ENCODE data around the gene LFNG. TPM values are rescaled to one million over a fixed set of nuclear protein-coding genes. Genes with fewer than 3 reads are reported as not detected.
"Not testable (repeated sequence)": the region's sequence is repeated elsewhere in the genome, so short reads cannot be mapped to it uniquely, and the experiment has no call there.

Gene LFNG
- total RNA-seq, 2 donors from 2014 or later = 16.0 to 47.2 TPM

- no peak for TF ChIP-seq CTCF (conservative IDR thresholded peaks at IDR 0.05)
Observed at GRCh38 chr7:2558629-2559282, 39.2 kb downstream of the LFNG start, which contains the start of gene IQCE. Gene IQCE, plus strand, starts transcription at chr7:2558979. Its CDS starts 203 bp downstream, at chr7:2559182.

GRCh38 chr7:2559283-2559950, 39.8 kb downstream of the LFNG start:
- WGBS, 2 experiments (ENCODE audit: insufficient coverage in 1 of 2, insufficient read length in 1 of 2) = 9 to 24% methylated on average over 13 to 52 of the region's 53 CpGs
- Mint-ChIP-seq H3K27ac (no peak overlapping the region), H3K36me3 (ENCODE audit: low read depth) (peaks cover 10% of the 10 kb centered on the region), H3K4me1 (peaks cover 8% of the 10 kb centered on the region), H3K4me3 (peak overlapping the region; percentile 62), H3K27me3 (ENCODE audit: insufficient read depth) (no peaks in the 10 kb centered on the region), H3K9me3 (no peaks in the 10 kb centered on the region)
- no peak for TF ChIP-seq CTCF (conservative IDR thresholded peaks at IDR 0.05)
- Histone ChIP-seq H3K27me3 (ENCODE audit: control insufficient read depth, insufficient read depth, low read length, poor library complexity, severe bottlenecking) (no peaks in the 10 kb centered on the region), H3K27ac (ENCODE audit: low read depth, low read length) (peak overlapping the region; percentile 76), H3K4me1 (ENCODE audit: control insufficient read depth, insufficient read depth, low read length) (peaks cover 2% of the 10 kb centered on the region), H3K9ac (ENCODE audit: extremely low read depth, low read length, poor library complexity, severe bottlenecking) (peak overlapping the region; percentile 80), H3K36me3 (ENCODE audit: control insufficient read depth, insufficient read depth, low read length) (peaks cover 7% of the 10 kb centered on the region), H3K4me3 (ENCODE audit: low read length) (peak overlapping the region; percentile 88), H3K9me3 (ENCODE audit: control insufficient read depth, low read length) (no peaks in the 10 kb centered on the region)
- no peak for DNase-seq

More at GRCh38 chr7:2558629-2559282, 39.2 kb downstream of the LFNG start, which contains the start of gene IQCE:
- H3K36me3 Mint-ChIP-seq (ENCODE audit: low read depth) = peaks cover 10% of the 10 kb centered on the region
- DNase-seq = peak; percentile 98
- H3K4me1 ChIP-seq (ENCODE audit: control insufficient read depth, insufficient read depth, low read length) = peaks cover 8% of the 10 kb centered on the region
- peak within 1 kb of the TSS; percentile 62 for H3K4me3 Mint-ChIP-seq
- peaks cover 11% of the 10 kb centered on the region for H3K36me3 ChIP-seq (ENCODE audit: control insufficient read depth, insufficient read depth, low read length)
- peak within 1 kb of the TSS; percentile 88 for H3K4me3 ChIP-seq (ENCODE audit: low read length)
- H3K27me3 Mint-ChIP-seq (ENCODE audit: insufficient read depth) = no peaks in the 10 kb centered on the region
- H3K27ac Mint-ChIP-seq = no peak within 1 kb of the TSS
- peak within 1 kb of the TSS; percentile 76 for H3K27ac ChIP-seq (ENCODE audit: low read depth, low read length)
- no peaks in the 10 kb centered on the region for H3K27me3 ChIP-seq (ENCODE audit: control insufficient read depth, insufficient read depth, low read length, poor library complexity, severe bottlenecking)
- WGBS, 2 experiments (ENCODE audit: insufficient coverage in 1 of 2, insufficient read length in 1 of 2) = 8 to 53% methylated on average over 10 to 66 of the region's 66 CpGs
- H3K9ac ChIP-seq (ENCODE audit: extremely low read depth, low read length, poor library complexity, severe bottlenecking) = peak within 1 kb of the TSS; percentile 80
- H3K9me3 Mint-ChIP-seq = no peaks in the 10 kb centered on the region
- peaks cover 14% of the 10 kb centered on the region for H3K4me1 Mint-ChIP-seq
- no peaks in the 10 kb centered on the region for H3K9me3 ChIP-seq (ENCODE audit: control insufficient read depth, low read length)

GRCh38 chr7:2563955-2564354, 44.4 kb downstream of the LFNG start:
- WGBS, 2 experiments (ENCODE audit: insufficient coverage in 1 of 2, insufficient read length in 1 of 2) = 92 to 93% methylated on average over 2 to 3 of the region's 3 CpGs
- peaks cover 15% of the 10 kb centered on the region for H3K36me3 Mint-ChIP-seq (ENCODE audit: low read depth)

More at GRCh38 chr7:2563955-2564354, 44.4 kb downstream of the LFNG start:
- H3K4me3 ChIP-seq (ENCODE audit: low read length); H3K9me3 Mint-ChIP-seq; H3K36me3 ChIP-seq (ENCODE audit: control insufficient read depth, insufficient read depth, low read length); H3K9me3 ChIP-seq (ENCODE audit: control insufficient read depth, low read length); H3K27ac Mint-ChIP-seq; H3K4me3 Mint-ChIP-seq; H3K27me3 Mint-ChIP-seq (ENCODE audit: insufficient read depth); H3K4me1 Mint-ChIP-seq; H3K27me3 ChIP-seq (ENCODE audit: control insufficient read depth, insufficient read depth, low read length, poor library complexity, severe bottlenecking); H3K9ac ChIP-seq (ENCODE audit: extremely low read depth, low read length, poor library complexity, severe bottlenecking); DNase-seq; H3K27ac ChIP-seq (ENCODE audit: low read depth, low read length): not testable (repeated sequence)
- peaks cover 11% of the 10 kb centered on the region for H3K4me1 ChIP-seq (ENCODE audit: control insufficient read depth, insufficient read depth, low read length)

All from endodermal cell (in vitro differentiated cells).